HS-27A (cell line): ENCODE results near the gene PPM1E.
"Not testable (repeated sequence)": the region's sequence is repeated elsewhere in the genome, so short reads cannot be mapped to it uniquely, and the experiment has no call there.

Experiments
- DNase-seq: peaks from one replicate; pipeline ENCODE4 v3.0.0-alpha.2; 2012; ENCODE audit warnings: low read depth, missing footprints

The PPM1E gene

DNA sequence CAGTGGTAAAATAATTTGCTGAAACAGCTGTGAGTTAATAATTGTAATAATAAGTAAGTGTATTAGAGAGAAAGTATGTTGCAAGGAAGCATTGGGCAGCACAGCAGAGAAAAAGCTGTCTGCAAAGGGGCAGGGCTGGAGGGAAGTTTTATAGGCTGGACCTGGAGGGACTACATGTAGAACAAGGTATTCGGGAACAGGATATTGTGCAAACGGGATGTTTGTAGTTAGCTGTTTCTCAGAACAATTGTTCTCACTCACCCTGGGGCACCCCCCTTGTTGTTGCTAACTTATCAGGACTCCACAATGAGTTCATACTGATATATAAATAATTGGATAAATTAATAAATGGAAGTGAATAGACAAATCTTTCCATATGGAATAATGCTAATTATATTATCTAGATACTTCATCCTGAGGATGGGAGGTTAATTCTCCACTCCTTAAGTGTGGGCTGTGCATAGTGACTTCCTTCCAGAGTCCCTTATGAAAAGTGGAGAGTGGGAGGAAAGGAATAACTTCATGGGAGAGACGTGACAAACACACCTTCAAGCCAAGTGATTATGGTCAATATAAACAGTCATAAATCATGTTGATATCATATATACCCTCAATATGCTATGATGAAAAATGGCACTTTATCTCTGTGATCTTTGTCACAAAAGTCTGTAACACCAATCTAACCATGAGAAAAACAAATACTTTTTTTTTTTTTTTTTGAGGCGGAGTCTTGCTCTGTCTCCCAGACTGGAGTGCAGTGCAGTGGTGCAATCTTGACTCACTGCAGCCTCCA is 85.4 kb downstream of the PPM1E start:
- no peak for DNase-seq

DNA sequence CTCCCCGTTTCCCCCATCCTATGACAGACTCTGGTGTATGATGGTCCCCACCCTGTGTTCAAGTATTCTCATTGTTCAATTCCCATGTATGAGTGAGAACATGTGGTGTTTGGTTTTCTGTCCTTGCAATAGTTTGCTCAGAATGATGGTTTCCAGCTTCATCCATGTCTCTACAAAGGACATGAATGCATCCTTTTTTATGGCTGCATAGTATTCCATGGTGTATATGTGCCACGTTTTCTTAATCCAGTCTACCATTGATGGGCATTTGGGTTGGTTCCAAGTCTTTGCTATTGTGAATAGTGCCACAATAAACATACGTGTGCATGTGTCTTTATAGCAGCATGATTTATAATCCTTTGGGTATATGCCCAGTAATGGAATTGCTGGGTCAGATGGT is 90.8 kb downstream of the PPM1E start:
- not testable (repeated sequence) for DNase-seq

DNA sequence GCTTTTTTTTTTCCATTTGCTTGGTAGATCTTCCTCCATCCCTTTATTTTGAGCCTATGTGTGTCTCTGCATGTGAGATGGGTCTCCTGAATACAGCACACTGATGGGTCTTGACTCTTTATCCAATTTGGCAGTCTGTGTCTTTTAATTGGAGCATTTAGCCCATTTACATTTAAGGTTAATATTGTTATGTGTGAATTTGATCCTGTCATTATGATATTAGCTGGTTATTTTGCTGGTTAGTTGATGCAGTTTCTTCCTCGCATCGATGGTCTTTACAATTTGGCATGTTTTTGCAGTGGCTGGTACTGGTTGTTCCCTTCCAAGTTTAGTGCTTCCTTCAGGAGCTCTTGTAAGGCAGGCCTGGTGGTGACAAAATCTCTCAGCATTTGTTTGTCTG is 94.5 kb downstream of the PPM1E start:
- DNase-seq = not testable (repeated sequence)

DNA sequence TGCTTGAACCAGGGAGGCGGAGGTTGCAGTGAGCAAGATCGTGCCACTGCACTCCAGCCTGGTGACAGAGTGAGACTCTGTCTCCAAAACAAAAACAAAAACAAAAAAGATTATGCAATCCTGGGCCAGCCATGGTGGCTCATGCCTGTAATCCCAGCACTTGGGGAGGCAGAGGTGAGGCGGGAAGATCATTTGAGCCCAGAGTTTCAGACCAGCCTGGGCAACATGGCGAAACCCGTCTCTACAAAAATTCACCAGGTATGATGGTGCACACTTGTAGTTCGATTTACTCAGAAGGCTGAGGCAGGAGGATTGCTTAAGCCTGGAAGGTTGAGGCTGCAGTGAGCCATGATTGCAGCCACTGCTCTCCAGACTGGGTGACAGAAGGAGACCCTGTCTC is 109.6 kb downstream of the PPM1E start:
- DNase-seq = no peak

DNA sequence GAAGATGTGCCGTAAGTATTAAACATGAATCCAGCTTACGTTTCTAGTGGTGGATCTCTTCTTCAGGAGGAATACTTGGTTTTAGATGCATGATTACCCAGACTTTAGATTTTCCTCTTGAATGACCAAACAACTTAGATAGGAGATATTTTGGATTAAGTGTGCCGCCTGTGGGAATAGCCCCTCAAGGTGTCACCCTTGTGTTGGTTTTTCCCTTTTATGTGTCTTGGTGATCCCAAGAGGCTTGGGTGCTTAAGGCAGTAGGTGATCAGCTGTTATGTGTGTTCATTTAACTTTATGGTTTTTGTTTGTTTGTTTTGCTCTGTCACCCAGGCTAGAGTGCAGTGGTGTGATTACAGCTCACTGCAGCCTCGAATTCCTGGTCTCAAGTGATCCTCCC is 115.1 kb downstream of the PPM1E start:
- no peak for DNase-seq

DNA sequence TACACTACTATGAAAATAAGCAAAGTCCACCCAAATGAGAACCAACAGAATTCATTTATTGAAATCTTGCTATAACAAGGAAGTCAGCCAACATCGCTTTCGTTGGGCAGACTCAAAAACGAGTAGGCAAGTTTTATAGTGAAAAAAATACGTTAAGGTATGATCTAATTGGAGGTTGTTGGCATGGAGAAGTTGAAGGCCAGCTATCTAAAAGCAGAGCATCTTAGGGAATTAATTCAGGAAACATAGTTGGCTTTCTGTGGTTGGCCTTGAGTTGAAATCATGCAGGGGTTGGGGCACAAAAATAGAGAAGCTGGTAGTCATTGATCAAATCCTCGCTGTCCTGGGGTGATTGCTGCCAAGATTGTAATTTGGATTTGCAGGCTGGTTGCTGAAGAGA is 118.3 kb downstream of the PPM1E start:
- DNase-seq = no peak

DNA sequence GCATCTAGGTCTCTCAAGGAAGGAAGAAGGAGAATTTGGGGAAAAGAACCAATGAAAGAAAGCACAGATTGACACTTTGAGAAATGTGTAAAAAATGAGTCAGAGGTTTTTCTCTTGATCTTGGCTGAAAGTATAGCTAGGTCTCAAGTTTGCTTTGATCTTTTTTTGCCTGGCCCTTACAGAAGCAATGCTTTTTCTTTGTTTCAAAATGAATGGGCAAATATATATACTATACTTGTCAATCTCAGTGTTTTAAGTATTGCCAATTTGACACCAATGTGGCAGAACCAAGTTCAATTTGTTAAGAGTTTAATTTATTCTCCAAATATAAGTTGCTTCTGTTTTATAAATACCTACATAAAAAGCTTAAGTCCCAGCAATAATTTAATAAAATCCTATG is 119.6 kb downstream of the PPM1E start:
- no peak for DNase-seq

DNA sequence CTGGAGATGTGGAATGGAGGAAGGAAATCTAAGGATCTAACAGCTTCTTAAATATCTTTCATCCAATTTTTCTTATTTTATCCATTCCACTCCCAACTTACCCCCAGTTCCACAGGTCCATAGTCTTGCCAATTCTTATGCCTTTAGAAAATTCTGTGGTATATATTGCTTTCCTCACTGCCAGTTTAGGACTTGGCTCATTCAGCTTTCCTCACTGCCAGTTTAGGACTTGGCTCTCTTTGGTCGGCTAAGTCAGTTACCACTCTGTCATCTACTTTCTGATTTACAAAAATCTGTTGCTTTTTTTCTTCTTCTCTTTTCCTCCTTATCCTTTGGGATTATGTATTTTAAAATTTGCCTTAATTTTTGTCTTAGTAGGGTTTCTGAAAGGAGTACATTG is 128.5 kb downstream of the PPM1E start:
- DNase-seq = no peak

DNA sequence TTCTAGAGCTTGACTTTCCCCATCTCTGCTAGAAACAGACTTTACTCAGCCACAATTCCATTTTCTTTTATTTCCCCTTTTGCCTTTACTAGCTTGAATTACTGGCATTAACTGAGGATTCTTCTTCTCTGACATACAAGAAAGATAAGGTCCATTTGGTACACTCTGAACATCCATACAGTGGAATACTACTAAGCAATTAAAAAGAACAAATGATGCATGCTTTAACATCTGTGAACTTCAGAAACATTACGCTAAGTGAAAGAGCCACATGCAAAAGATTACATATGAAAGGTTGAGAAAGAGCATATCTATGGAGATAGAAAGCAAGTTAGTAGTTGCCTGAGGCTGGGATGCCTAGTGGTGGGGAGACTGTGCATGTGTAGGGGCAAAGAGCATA is 130.9 kb downstream of the PPM1E start:
- no peak for DNase-seq

DNA sequence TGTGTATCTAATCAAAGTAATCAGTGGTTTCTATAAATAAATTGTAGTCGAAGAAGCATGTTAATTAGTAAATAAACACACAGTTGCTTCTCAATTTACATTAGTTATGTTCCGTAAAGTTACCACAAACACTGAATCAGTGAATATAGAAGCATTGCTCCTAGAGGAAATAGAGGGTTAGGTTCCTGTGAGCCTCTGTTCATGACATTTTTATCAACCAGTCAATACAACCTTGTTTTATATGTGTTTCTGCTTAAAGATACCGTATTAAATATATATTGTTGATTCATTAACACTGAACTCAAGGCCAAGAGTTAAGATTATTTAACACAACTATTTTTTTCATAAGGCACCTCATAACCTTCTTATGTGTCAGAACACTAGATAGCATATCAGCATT is 134.3 kb downstream of the PPM1E start:
- DNase-seq = no peak

DNA sequence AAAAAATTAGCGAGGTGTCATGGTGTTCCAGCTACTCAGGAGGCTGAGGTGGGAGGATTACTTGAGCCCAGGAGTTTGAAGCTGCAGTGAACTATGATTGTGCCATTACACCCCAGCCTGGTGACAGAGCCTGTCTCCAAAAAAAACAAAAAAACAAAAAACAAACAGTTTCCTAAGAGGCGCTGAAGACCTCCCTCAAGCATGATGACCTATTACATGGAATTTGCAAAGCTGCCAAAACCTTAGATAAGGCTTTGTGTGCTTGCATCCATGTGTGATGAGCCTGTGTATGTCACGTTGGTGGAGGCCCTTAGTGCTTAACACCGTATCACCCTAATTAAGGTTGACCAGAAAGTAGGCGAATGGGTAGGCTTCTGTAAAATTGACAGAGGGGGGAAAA is 143.5 kb downstream of the PPM1E start:
- DNase-seq = no peak

DNA sequence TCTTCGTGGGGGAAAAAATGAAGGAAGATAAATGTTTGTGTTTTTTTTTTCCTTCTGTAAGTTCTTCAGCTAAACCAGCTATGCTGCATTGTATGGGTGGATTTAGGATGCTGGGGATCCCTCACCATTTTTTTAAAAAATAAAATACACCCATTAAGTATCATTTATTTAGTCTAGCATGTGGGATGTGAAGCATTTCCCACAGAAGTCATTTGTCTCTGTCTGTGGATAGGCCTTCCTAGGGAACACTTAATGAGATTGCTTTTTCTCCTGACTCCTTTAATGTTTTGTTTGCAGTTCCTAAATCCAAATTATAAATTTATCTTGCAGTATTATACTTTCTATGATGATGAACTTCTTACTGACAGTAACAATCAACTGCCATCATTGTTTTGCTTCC is 146.7 kb downstream of the PPM1E start:
- DNase-seq = no peak

DNA sequence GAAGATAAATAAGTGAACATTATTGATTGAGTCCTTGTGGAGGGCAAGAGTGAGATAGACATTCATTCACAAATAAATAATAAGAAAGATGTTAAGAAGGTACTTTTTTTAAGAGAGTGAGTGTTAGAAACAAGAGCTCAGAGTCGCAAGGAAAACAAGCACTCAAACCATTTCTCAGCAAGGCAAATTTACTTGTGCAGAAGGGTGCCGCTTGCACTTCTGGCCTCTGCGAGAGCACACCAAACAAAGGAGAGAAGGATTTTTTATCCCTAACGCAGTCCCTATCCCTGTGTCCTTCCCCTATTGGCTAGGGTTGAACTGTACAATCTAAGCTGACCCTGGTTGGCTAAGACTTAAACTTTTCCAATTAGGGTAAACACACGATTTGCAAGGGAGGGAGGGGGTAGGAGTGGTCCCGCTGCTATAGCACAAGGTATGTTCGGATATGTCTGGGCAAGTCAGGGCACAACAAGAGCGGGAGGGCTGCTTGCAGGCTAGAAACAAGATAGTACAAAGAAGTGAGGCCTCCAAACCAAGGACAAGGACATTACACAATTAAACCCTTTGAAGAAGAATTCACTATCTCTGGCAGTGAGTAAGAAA is 156.2 kb downstream of the PPM1E start:
- DNase-seq = no peak

DNA sequence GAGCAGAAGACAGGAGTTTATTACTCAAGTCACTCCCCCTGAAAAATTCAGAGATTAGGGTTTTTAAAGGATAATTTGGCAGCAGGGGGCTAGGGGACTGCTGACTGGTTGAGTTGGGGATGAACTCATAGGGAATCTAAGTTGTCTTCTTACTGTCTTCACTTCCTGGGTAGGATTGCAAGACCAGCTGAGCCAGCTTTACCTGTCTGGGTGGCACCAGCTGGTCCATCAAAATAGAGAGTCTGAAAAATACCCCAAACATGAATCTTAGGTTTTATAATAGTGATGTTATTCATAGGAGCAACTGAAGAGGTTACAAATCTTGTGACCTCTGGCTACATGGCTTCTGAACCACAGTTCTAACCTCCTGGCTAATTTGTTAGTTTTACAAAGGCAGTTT is 157.9 kb downstream of the PPM1E start:
- DNase-seq = no peak

DNA sequence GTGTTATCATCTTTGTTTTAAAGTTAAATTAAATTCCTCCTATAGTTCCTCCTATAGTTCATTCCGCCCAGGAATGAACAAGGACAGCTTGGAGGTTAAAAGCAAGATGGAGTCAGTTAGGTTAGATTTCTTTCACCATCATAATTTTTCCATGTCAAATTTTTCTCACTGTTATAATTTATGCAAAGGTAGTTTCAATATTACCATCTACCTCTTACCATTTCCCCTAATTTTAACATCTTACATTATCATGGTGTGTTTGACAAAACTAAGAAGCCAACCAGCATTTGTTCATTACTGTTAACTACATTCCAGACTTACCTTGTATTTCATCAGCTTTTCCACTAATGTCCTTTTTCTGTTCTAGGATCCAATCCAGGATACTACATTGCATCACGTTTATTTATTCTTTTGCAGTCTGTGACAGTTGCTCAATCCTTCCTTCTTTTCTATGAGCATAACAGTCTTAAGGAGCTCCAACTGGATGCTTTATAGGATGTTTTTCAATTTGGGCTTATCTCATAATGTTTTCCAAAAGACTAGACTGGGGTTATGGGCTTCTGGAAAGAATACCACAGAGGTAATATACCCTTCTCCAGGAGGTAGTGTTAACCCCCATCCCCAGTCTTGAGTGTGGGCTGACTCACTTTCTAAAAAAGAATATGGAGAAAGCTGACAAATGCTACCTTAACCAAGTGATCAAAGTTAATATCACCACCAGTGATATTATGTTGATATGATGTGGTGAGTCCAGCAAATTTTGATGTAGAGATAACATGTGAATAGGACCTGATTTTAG is 158.5 kb downstream of the PPM1E start:
- no peak for DNase-seq

DNA sequence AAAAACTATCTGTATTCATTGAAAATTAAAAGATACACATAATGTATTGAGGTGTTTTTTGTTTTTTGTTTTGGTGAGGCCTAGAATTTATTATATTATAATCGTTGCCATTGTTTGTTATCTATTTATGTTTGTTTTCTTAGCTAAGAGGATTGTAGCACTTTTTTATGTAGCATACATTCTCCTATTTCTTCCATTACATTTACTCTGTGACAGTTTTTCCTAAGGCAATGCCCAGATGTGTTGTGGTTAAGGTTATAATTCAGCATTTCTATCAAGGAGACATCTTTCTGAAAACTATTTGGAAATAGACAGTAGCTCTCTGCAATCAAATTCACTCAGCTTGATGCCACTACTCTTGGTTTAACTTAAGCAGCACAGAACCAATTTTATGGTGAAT is 161.6 kb downstream of the PPM1E start:
- no peak for DNase-seq

DNA sequence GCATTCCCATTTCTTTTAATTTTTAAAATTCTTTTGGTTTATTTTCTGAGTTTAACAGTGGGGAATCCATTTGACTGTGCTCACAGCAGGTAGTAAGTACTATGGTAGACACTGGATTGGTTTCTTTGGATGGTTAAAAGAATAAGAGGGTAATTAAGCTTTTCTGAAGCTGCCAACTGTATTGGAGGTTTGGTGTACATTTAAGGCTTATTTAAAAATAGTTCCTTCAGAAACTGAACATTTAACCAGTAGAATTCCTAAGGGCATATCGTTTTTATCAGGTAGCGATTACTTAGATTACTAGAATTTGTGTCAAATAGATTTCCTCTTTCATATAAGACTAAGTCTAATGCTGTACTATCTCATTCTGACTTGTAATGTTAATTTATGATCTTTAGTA is 162.4 kb downstream of the PPM1E start:
- DNase-seq = no peak

DNA sequence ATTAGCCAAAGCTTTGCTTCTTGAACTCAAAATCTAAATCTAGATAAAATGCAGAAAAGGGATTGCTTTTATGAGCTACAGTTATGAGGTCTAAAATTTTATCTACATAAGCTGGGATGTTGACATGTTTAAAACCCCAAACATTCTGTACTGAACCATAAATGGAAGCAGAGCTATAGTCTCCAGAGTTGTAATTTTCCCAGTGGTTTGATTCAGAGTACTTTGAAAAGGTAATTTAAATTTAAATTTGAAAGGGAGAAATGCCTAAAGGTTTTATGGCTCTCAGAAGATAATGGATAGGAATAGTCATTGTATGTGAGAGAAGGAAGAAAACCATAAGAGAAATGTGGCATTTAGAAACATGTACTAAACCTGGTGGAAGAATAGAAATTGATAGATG is 163.2 kb downstream of the PPM1E start:
- no peak for DNase-seq

DNA sequence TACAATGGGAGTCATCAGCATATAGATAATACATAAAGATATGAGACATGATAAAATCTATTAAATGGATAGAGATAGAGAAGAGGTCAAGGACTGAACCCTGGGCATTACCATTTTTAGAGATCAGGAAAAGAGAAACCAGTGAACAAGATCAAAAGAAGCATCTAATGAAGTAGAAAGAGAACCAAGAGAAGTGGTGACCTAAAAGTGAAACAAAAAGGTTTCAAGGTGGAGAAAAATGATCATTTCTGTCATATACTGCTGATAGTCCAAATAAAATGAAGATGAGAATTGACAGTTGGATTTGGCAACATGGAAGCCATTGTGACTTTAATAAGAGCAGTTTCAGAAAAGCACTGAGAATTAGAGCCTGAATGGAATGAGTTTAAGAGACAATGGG is 165.1 kb downstream of the PPM1E start:
- DNase-seq = no peak

DNA sequence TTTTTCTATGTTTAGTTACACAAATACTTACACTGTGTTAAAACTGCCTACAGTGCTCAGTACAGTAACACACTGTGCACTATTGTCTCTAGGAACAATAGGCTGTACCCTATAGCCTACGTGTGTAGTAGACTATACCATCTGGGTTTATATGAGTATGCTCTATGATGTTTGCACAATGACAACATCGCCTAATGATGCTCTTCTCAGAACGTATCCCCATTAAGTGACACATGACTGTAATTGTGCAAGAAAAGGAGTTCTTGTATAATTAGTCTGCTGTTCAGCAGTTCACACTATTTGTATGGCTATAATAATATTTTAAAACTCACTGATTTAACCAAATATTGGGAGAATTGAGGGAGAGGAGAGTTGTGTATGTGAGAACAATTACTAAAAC is 177.3 kb downstream of the PPM1E start:
- no peak for DNase-seq

DNA sequence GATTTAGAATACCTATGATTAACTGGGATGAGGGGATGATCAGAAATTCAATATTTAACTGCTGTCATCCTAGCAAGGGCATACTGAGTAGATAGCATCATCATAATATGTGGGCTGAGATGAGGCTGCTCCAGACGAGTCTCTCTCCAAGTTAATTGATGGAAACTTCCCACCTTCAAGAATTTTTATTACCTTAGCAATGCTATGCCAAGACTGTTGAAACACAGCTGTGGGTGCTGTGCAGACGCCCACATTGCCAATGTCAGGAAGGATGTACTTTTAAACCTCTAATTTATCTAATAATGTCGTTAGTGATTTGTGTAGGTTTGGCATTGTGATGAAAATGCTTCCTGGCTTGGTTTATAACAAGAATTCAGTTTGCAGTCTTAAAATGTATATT is 180.6 kb downstream of the PPM1E start:
- no peak for DNase-seq

DNA sequence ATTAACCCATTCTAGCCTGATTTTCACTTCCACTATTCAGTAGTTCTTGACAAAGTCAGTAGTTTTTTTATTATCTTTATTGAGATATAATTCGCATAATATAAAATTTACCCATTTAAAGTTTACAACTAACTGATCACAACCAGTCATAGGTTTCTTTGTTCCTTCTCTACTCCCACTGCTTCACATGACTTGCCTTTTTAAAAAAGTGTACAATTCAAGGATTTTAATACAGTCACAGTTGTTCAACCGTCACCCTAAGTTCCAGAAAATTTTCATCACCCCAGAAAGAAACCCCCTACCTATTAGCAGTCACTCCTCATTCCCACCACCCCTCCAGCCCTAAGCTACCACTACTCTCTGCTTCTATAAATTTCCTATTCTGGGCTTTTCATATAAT is 188.5 kb downstream of the PPM1E start:
- no peak for DNase-seq

DNA sequence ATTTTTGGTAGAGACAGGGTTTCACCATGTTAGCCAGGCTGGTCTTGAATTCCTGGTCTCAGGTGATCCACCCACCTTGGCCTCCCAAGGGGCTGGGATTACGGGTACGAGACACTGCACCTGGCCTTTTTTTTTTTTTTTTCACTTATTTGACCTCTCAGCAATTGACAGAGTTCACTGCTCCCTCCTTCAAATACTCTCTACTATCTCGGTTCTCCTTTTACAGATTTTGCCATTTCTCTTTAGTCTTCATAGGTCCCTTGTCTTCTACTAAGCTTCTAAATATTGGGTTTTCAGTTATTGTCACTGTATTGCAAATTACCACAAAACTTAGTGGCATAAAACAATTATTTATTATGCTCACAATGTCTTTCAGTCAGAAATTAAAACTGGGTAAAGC is 191.8 kb downstream of the PPM1E start:
- no peak for DNase-seq
